Upper lobe of left lung (tissue), 6 donors: ENCODE data around the gene UNC5C. TPM values are rescaled to one million over a fixed set of nuclear protein-coding genes. Genes with fewer than 3 reads are reported as not detected.
A peak's percentile ranks its signal among the peaks of the same experiment; 100 is the strongest.

Source experiments
- ATAC-seq, 2 donors: fragments of 200-7000 bp; cut with Tn5 transposase; one replicate each; pipeline ENCODE4 v1.9.1; 2022; ENCODE audit warnings: mild to moderate bottlenecking in 2 of 2, moderate library complexity in 2 of 2; ENCODE audit not compliant: low FRiP score in 2 of 2
- DNase-seq, 2 donors: peaks; one replicate each; pipeline ENCODE4 v3.0.0-alpha.2; 2019 to 2020
- H3K27ac ChIP-seq, 4 donors: fragments of 200-600 bp; sonication (generic); one replicate each; pipeline ENCODE4 v1.5.1; 2016 to 2019
- H3K27me3 ChIP-seq, 4 donors: fragments of 200-600 bp; sonication (generic); one replicate each; pipeline ENCODE4 v1.5.1; 2017 to 2019
- H3K36me3 ChIP-seq, 4 donors: fragments of 200-600 bp; sonication (generic); one replicate each; pipeline ENCODE4 v1.5.1; 2016 to 2019
- H3K4me1 ChIP-seq, 4 donors: fragments of 200-600 bp; sonication (generic); one replicate each; pipeline ENCODE4 v1.5.1; 2018 to 2019
- H3K4me3 ChIP-seq, 4 donors: fragments of 200-600 bp; sonication (generic); one replicate each; pipeline ENCODE4 v1.5.1; 2017 to 2019; ENCODE audit warnings: mild to moderate bottlenecking in 2 of 4, moderate library complexity in 1 of 4
- H3K9me3 ChIP-seq, 4 donors: fragments of 200-600 bp; sonication (generic); one replicate each; pipeline ENCODE4 v1.5.1; 2018 to 2019
- CTCF ChIP-seq, 6 experiments: fragments of 450-650 bp in 4 of 6; fragments of 200-600 bp in 2 of 6; sonication (generic) in 2 of 6; IDR thresholded peaks; one replicate each; pipeline ENCODE4 v1.5.1; 2016 to 2019; ENCODE audit warnings: antibody characterized with exemption in 6 of 6
- EP300 ChIP-seq, 4 donors: sonication (generic); formaldehyde crosslinking; IDR thresholded peaks; one replicate each; pipeline ENCODE4 v1.5.1; 2017; ENCODE audit warnings: antibody characterized with exemption in 4 of 4, control low read depth in 2 of 4
- POLR2A ChIP-seq, 4 donors: fragments of 450-650 bp; IDR thresholded peaks; one replicate each; pipeline ENCODE4 v1.5.1; 2016 to 2017; ENCODE audit warnings: antibody characterized with exemption in 4 of 4, mild to moderate bottlenecking in 2 of 4
- POLR2AphosphoS5 ChIP-seq, 2 donors: sonication (generic); formaldehyde crosslinking; IDR thresholded peaks; one replicate each; pipeline ENCODE4 v1.5.1; 2017; ENCODE audit warnings: antibody characterized with exemption in 2 of 2
- WGBS, 2 donors: methylation state at CpG; one replicate each; pipeline ENCODE4 v1.1.5; 2017 to 2018; 5-methylcytosine and 5-hydroxymethylcytosine counted together
- total RNA-seq, 6 donors: library from RNA; depleted of rRNA in 4 of 6; stranded (reverse); fragments of >200 nt in 4 of 6; gene quantifications; one replicate each; pipeline versions ENCODE4 v1.1.0 to v1.2.1, GENCODE V29; 2016 to 2021
- donor health status: DM: no; HTN: no; CAD: no; lungs with moderate emphysema.
- donor health status: DM: no; HTN: yes; CAD: no; lungs with severe emphysema.

UNC5C gene
- total RNA-seq, 6 donors from 2014 or later = 1.8 to 14.7 (median 3.2) TPM

GRCh38 chr4:95158626-95159025, 390.1 kb downstream of the UNC5C start:
- no peak overlapping the region for H3K27ac ChIP-seq
- ATAC-seq (no peak), DNase-seq (no peak)
- H3K36me3 ChIP-seq = no peaks in the 10 kb centered on the region
- H3K9me3 ChIP-seq = no peaks in the 10 kb centered on the region
- WGBS, 2 donors = 61 to 76% methylated on average over 2 of the region's 2 CpGs
- TF ChIP-seq POLR2AphosphoS5 (IDR thresholded peaks at IDR 0.05) = no peak
- TF ChIP-seq POLR2A (IDR thresholded peaks at IDR 0.05) = no peak
- no peak for TF ChIP-seq EP300 (IDR thresholded peaks at IDR 0.05)
- no peak for TF ChIP-seq CTCF (IDR thresholded peaks at IDR 0.05)
- H3K27me3 ChIP-seq = no peaks in the 10 kb centered on the region
- H3K4me3 ChIP-seq = no peak overlapping the region
- H3K4me1 ChIP-seq = no peaks in the 10 kb centered on the region

- Histone ChIP-seq H3K9me3 (no peaks in the 10 kb centered on the region), H3K27me3 (no peaks in the 10 kb centered on the region), H3K36me3 (no peaks in the 10 kb centered on the region), H3K27ac (no peak overlapping the region), H3K4me1 (no peaks in the 10 kb centered on the region), H3K4me3 (no peak overlapping the region)
- DNase-seq (no peak), ATAC-seq (no peak)
- WGBS, 2 donors = 90 to 95% methylated on average over 2 of the region's 2 CpGs
- no peak for TF ChIP-seq EP300 (IDR thresholded peaks at IDR 0.05)
- TF ChIP-seq POLR2A (IDR thresholded peaks at IDR 0.05) = no peak
- TF ChIP-seq CTCF (IDR thresholded peaks at IDR 0.05) = no peak
- TF ChIP-seq POLR2AphosphoS5 (IDR thresholded peaks at IDR 0.05) = no peak
Observed at GRCh38 chr4:95158045-95158444, 390.7 kb downstream of the UNC5C start.

GRCh38 chr4:95157596-95157995, 391.2 kb downstream of the UNC5C start:
- H3K27ac ChIP-seq = no peak overlapping the region
- no peaks in the 10 kb centered on the region for H3K36me3 ChIP-seq
- TF ChIP-seq CTCF (IDR thresholded peaks at IDR 0.05) (no peak), EP300 (IDR thresholded peaks at IDR 0.05) (no peak), POLR2A (IDR thresholded peaks at IDR 0.05) (no peak), POLR2AphosphoS5 (IDR thresholded peaks at IDR 0.05) (no peak)
- H3K4me1 ChIP-seq = no peaks in the 10 kb centered on the region
- DNase-seq (no peak), ATAC-seq (no peak)
- no peaks in the 10 kb centered on the region for H3K9me3 ChIP-seq
- H3K27me3 ChIP-seq = no peaks in the 10 kb centered on the region
- H3K4me3 ChIP-seq = no peak overlapping the region

- Histone ChIP-seq H3K36me3 (no peaks in the 10 kb centered on the region), H3K4me1 (no peaks in the 10 kb centered on the region), H3K27me3 (no peaks in the 10 kb centered on the region), H3K9me3 (no peaks in the 10 kb centered on the region), H3K4me3 (no peak overlapping the region), H3K27ac (no peak overlapping the region)
- DNase-seq = no peak
- WGBS, 2 donors = 37 to 38% methylated on average over 3 of the region's 3 CpGs
- no peak for ATAC-seq
- TF ChIP-seq POLR2A (IDR thresholded peaks at IDR 0.05) (no peak), POLR2AphosphoS5 (IDR thresholded peaks at IDR 0.05) (no peak), CTCF (IDR thresholded peaks at IDR 0.05) (no peak), EP300 (IDR thresholded peaks at IDR 0.05) (no peak)
Observed at GRCh38 chr4:95156452-95156765, 392.4 kb downstream of the UNC5C start.

GRCh38 chr4:95155759-95156451, 392.9 kb downstream of the UNC5C start:
- 59 to 75% methylated on average over 2 of the region's 2 CpGs for WGBS, 2 donors
- DNase-seq (no peak), ATAC-seq (peak in 1 of 2 donors; percentile 58)
- TF ChIP-seq POLR2AphosphoS5 (IDR thresholded peaks at IDR 0.05) = no peak
- TF ChIP-seq CTCF (IDR thresholded peaks at IDR 0.05) = peak in 4 of 6 experiments; percentile 15 to 40 (median 36)
- no peak for TF ChIP-seq POLR2A (IDR thresholded peaks at IDR 0.05)
- no peak for TF ChIP-seq EP300 (IDR thresholded peaks at IDR 0.05)
- Histone ChIP-seq H3K27ac (no peak overlapping the region), H3K4me1 (no peaks in the 10 kb centered on the region), H3K4me3 (no peak overlapping the region), H3K27me3 (no peaks in the 10 kb centered on the region), H3K36me3 (no peaks in the 10 kb centered on the region), H3K9me3 (no peaks in the 10 kb centered on the region)
